LNCaP clone FGC (cell line): ENCODE results near the gene CPEB3.
"Not testable (repeated sequence)": the region's sequence is repeated elsewhere in the genome, so short reads cannot be mapped to it uniquely, and the experiment has no call there.

ENCODE experiments used
- DNase-seq: peaks from one replicate; pipeline ENCODE4 v3.0.0-alpha.2; 2011; ENCODE audit warnings: low read depth
- H3K4me3 ChIP-seq: 2 replicates; pipeline ENCODE4 v1.5.1; 2011; ENCODE audit warnings: mild to moderate bottlenecking, low read depth, low read length, control low read depth
- CTCF ChIP-seq: IDR thresholded peaks from 2 replicates; pipeline ENCODE4 v1.5.1; 2012; ENCODE audit warnings: mild to moderate bottlenecking; ENCODE audit not compliant: control insufficient read depth, insufficient read depth; ENCODE audit errors: extremely low read depth

Gene CPEB3

GRCh38 chr10:92119340-92119739 lies 171.5 kb downstream of the CPEB3 start:
- no peak for DNase-seq
- no peak for TF ChIP-seq CTCF
- H3K4me3 ChIP-seq, result no peak overlapping the region

DNA sequence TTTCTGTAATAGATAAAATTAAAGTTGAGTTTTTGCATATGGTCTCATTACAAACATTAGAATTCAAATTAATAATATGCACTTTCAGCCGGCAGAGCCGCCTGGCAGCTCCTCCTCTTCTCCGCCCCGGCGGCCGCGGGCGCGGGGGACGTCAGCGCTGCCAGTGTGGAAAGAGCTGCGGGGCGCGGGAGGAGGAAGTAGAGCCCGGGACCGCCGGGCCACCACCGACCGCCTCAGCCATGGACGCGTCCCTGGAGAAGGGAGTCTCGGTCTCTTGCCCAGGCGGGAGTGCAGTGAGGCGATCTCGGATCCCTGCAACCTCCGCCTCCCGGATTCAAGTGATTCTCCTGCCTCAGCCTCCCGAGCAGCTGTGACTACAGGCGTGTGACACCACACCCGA lies 176.0 kb downstream of the CPEB3 start:
- H3K4me3 ChIP-seq, DNase-seq: not testable (repeated sequence)

GRCh38 chr10:92113911-92114600 lies 176.8 kb downstream of the CPEB3 start:
- no peak for DNase-seq
- no peak for TF ChIP-seq CTCF
- no peak overlapping the region for H3K4me3 ChIP-seq

- DNase-seq, result no peak
- TF ChIP-seq CTCF, result no peak
- H3K4me3 ChIP-seq, result no peak overlapping the region
These were observed 178.4 kb downstream of the CPEB3 start for GRCh38 chr10:92112462-92112861.

GRCh38 chr10:92111336-92111939 lies 179.4 kb downstream of the CPEB3 start:
- no peak overlapping the region for H3K4me3 ChIP-seq
- no peak for TF ChIP-seq CTCF
- no peak for DNase-seq

- no peak for DNase-seq
- no peak for TF ChIP-seq CTCF
- H3K4me3 ChIP-seq, result no peak overlapping the region
These were observed 180.7 kb downstream of the CPEB3 start for GRCh38 chr10:92110039-92110794.

GRCh38 chr10:92108747-92109146 lies 182.1 kb downstream of the CPEB3 start:
- no peak overlapping the region for H3K4me3 ChIP-seq
- TF ChIP-seq CTCF, result no peak
- no peak for DNase-seq
